Transverse colon (tissue), 4 donors: ENCODE data around the gene PLXNC1. TPM values are rescaled to one million over a fixed set of nuclear protein-coding genes. Genes with fewer than 3 reads are reported as not detected.

Source experiments
- DNase-seq: peaks from one replicate; pipeline ENCODE4 v3.0.0-alpha.2; 2019
- H3K27ac ChIP-seq, 4 donors: fragments of 200-600 bp; sonication (generic); 2 replicates each; pipeline ENCODE4 v1.5.1; 2016 to 2018; ENCODE audit warnings: inconsistent platforms in 4 of 4
- H3K27me3 ChIP-seq: fragments of 200-600 bp; sonication (generic); 2 replicates; pipeline ENCODE4 v1.5.1; 2017; ENCODE audit warnings: inconsistent platforms
- H3K36me3 ChIP-seq, 4 donors: fragments of 200-600 bp; sonication (generic); 2 replicates each; pipeline ENCODE4 v1.5.1; 2017 to 2019; ENCODE audit warnings: inconsistent platforms in 4 of 4
- H3K4me1 ChIP-seq, 4 donors: fragments of 200-600 bp; sonication (generic); 2 replicates each; pipeline ENCODE4 v1.5.1; 2017 to 2020; ENCODE audit warnings: inconsistent platforms in 4 of 4
- H3K4me3 ChIP-seq, 4 donors: fragments of 200-600 bp; sonication (generic); 1 replicate in 1 of 4; 2 replicates in 3 of 4; pipeline versions ENCODE4 v1.5.1 to v1.6.1; 2017 to 2019; ENCODE audit warnings: inconsistent platforms in 4 of 4
- H3K9me3 ChIP-seq, 2 donors: fragments of 200-600 bp; sonication (generic); 2 replicates each; pipeline ENCODE4 v1.5.1; 2017 to 2019; ENCODE audit warnings: inconsistent platforms in 2 of 2
- EP300 ChIP-seq: sonication (generic); formaldehyde crosslinking; IDR thresholded peaks from one replicate; pipeline ENCODE4 v1.6.1; 2017; ENCODE audit warnings: antibody characterized with exemption, low read depth
- POLR2A ChIP-seq: fragments of 450-650 bp; IDR thresholded peaks from one replicate; pipeline ENCODE4 v1.6.1; 2016; ENCODE audit warnings: antibody characterized with exemption, mild to moderate bottlenecking, moderate library complexity
- POLR2AphosphoS5 ChIP-seq, 3 donors: sonication (generic); formaldehyde crosslinking; IDR thresholded peaks; one replicate each; pipeline ENCODE4 v1.6.1; 2016; ENCODE audit warnings: antibody characterized with exemption in 3 of 3
- WGBS, 2 donors: methylation state at CpG; one replicate each; pipeline ENCODE4 v1.1.5; 2018; ENCODE audit warnings: low coverage in 1 of 2; 5-methylcytosine and 5-hydroxymethylcytosine counted together
- in situ Hi-C, 4 donors: fragments of 200-750 bp; cut with MboI; loops; one replicate each; pipeline versions ENCODE4 v1.15.0 to v1.15.1; 2017; ENCODE audit warnings: low sequenced_read_pairs in 3 of 4, low pct_ligation_motif_present in 1 of 4, low pct_unique_long_range_greater_than_20kb in 1 of 4
- intact Hi-C: fragments of 100-400 bp; cut with DNase I; formaldehyde crosslinking; loops from one replicate; pipeline ENCODE4 v1.15.1; 2023; ENCODE audit warnings: low total_unique reads
- total RNA-seq, 4 donors: library from RNA; depleted of rRNA; stranded (reverse); fragments of >200 nt; gene quantifications; one replicate each; pipeline ENCODE4 v1.1.0, GENCODE V29; 2016
- TF ChIP-seq, protein P1 (sequence below), 5 experiments: fragments of 200-600 bp in 3 of 5; fragments of 450-650 bp in 2 of 5; sonication (generic) in 3 of 5; IDR thresholded peaks; 1 replicate in 2 of 5; 2 replicates in 3 of 5; pipeline ENCODE4 v1.5.1; 2016 to 2017; ENCODE audit warnings: antibody characterized with exemption in 5 of 5, inconsistent platforms in 3 of 5, mild to moderate bottlenecking in 2 of 5, moderate library complexity in 1 of 5

Gene PLXNC1
- total RNA-seq, 4 donors from 2014 or later, result 3.3 to 12.7 (median 6.8) TPM

DNA sequence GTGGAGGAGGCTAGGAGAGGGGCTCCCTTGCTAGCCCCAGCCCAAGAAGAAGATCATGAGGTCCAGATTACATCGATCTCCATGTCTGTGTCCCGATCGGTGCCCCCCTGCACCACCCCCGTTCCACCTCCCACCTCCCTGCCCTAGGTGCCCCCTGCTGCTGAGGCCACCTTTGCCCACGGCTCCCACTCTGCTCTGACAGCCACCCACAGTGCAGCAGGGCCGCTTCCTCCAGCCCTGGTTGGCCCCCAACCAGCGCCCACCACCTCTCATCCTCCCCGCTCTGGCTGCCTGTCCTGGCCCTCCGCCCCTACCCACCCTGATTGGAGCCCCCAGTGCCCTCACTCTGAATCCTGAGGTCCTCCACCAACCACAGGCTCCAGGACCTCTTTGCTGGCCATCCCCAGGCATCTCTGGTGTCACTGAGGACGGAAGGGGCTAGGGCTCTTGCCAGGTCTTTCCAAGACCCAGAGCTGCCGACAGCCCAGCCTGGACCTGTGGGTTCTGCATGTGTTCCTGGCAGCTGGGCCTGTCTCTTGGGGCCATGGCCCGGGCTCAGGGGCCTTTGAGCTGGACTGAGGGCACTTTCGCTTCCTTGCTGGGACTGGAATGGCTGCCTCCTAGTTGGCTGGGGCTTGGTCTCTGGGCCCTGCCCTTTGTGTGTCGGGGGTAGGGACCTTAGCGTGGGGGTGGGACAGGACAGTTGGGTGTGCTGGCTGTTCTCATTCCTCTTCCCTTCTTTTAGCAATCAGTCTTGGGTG is 7.2 kb upstream of the PLXNC1 start:
- WGBS, 2 donors, result 80 to 87% methylated on average over 4 to 14 of the region's 15 CpGs
- H3K9me3 ChIP-seq, result no peaks in the 10 kb centered on the region
- TF ChIP-seq, protein P1, sequence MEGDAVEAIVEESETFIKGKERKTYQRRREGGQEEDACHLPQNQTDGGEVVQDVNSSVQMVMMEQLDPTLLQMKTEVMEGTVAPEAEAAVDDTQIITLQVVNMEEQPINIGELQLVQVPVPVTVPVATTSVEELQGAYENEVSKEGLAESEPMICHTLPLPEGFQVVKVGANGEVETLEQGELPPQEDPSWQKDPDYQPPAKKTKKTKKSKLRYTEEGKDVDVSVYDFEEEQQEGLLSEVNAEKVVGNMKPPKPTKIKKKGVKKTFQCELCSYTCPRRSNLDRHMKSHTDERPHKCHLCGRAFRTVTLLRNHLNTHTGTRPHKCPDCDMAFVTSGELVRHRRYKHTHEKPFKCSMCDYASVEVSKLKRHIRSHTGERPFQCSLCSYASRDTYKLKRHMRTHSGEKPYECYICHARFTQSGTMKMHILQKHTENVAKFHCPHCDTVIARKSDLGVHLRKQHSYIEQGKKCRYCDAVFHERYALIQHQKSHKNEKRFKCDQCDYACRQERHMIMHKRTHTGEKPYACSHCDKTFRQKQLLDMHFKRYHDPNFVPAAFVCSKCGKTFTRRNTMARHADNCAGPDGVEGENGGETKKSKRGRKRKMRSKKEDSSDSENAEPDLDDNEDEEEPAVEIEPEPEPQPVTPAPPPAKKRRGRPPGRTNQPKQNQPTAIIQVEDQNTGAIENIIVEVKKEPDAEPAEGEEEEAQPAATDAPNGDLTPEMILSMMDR (IDR thresholded peaks at IDR 0.05), result no peak
- no peak for TF ChIP-seq EP300
- TF ChIP-seq POLR2A, result no peak
- no peak for TF ChIP-seq POLR2AphosphoS5 (IDR thresholded peaks at IDR 0.05)

DNA sequence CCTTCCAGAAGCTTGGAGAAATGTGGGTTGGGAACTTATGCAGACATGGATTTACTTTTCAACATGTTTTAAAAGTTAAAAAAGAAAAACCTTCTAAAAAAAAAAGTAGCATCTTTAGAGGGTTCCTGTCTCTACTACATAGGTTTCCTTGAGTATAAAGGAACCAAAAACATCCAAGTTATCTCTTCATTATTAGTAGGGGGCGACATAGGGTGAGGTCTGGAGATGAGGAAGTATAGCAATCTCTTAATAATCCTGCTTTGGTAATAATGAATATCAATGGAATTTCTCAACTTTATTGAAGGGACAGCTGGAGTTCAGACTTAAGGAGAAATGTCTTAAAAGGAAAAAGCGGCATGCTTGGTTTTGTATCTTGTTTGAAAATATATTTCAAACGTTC is 6.5 kb upstream of the PLXNC1 start:
- in situ Hi-C loops, result loop anchor here in 2 of 4 donors (25.0 kb wide), 1 partner anchor 295 kb away; no protein-coding TSS in a partner anchor
- intact Hi-C loops, result loop anchor here (10.0 kb wide), 1 partner anchor 293 kb away; no protein-coding TSS in a partner anchor
- WGBS, 2 donors, result 81 to 93% methylated on average over 3 of the region's 3 CpGs
- no peaks in the 10 kb centered on the region for H3K4me1 ChIP-seq
- no peak overlapping the region for H3K27ac ChIP-seq
- H3K36me3 ChIP-seq, result no peaks in the 10 kb centered on the region
- H3K9me3 ChIP-seq, result no peaks in the 10 kb centered on the region
- DNase-seq, result no peak
- TF ChIP-seq POLR2AphosphoS5 (IDR thresholded peaks at IDR 0.05) (no peak), EP300 (no peak), POLR2A (no peak)
- TF ChIP-seq, protein P1 (IDR thresholded peaks at IDR 0.05), result no peak
- peaks cover 15% of the 10 kb centered on the region for H3K27me3 ChIP-seq
- H3K4me3 ChIP-seq, result no peak overlapping the region

More for the DNA sequence above, 7.2 kb upstream of the PLXNC1 start:
- H3K27me3 ChIP-seq, result peaks cover 13% of the 10 kb centered on the region
- no peaks in the 10 kb centered on the region for H3K36me3 ChIP-seq
- intact Hi-C loops (loop anchor here (10.0 kb wide), 1 partner anchor 294 kb away; no protein-coding TSS in a partner anchor), in situ Hi-C loops (loop anchor here in 2 of 4 donors (25.0 kb wide), 1 partner anchor 296 kb away; no protein-coding TSS in a partner anchor)
- H3K27ac ChIP-seq, result no peak overlapping the region
- H3K4me3 ChIP-seq, result no peak overlapping the region
- no peaks in the 10 kb centered on the region for H3K4me1 ChIP-seq
- DNase-seq, result no peak

DNA sequence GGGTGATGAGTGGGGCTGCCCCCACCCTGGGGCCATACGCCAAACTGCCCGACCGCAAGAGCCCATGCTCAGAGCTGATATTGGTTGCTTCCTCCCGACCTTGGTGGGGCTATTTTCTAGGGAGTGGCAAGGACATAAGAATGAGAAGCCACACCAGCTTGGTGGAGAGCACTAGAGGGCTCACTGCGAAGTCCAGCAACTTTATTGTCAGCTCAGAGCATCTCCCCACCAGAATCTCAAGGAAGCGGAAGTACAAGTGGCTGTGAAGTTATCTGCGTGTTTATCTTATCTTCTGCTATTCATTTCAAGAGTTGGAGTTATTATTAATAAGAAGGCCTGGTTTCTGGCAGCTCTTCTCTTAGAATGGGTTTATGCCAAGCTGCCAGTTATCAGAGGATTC is 4.9 kb upstream of the PLXNC1 start:
- intact Hi-C loops (loop anchor here (10.0 kb wide), 1 partner anchor 291 kb away; no protein-coding TSS in a partner anchor), in situ Hi-C loops (loop anchor here in 2 of 4 donors (25.0 kb wide), 1 partner anchor 294 kb away; no protein-coding TSS in a partner anchor)
- WGBS, 2 donors, result 60 to 85% methylated on average over 4 to 7 of the region's 7 CpGs
- no peak for TF ChIP-seq POLR2A
- no peak for TF ChIP-seq EP300
- no peak for TF ChIP-seq POLR2AphosphoS5 (IDR thresholded peaks at IDR 0.05)
- TF ChIP-seq, protein P1 (IDR thresholded peaks at IDR 0.05), result no peak
- Histone ChIP-seq H3K4me1 (peaks cover 0 to 9% (median 6%) of the 10 kb centered on the region in 4 donors), H3K4me3 (no peak overlapping the region), H3K27me3 (peaks cover 31% of the 10 kb centered on the region), H3K27ac (no peak overlapping the region), H3K36me3 (no peaks in the 10 kb centered on the region), H3K9me3 (no peaks in the 10 kb centered on the region)
- no peak for DNase-seq

DNA sequence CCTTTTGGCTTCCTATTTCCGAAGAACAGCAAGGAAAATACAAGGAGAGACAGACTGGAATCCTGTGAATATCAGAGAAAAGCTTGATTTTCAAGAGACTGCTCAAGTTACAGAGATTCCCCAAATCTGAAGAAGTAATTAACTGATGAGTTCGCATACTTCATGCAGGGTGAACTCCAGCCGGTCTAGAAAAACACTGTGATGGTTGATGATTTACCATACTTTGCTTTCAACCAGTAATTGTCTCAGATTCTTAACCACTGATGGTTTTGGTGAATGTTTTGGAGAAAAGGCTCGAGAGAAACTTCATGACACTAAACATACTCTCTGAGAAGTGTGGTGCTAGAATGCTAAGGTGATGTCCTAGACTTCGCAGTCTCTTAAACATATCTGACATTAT is 4.4 kb upstream of the PLXNC1 start:
- in situ Hi-C loops, result loop anchor here in 2 of 4 donors (25.0 kb wide), 1 partner anchor 293 kb away; no protein-coding TSS in a partner anchor
- H3K9me3 ChIP-seq, result no peaks in the 10 kb centered on the region
- intact Hi-C loops, result loop anchor here (10.0 kb wide), 1 partner anchor 291 kb away; no protein-coding TSS in a partner anchor
- H3K27ac ChIP-seq, result no peak overlapping the region
- H3K4me1 ChIP-seq, result peaks cover 0 to 10% (median 7%) of the 10 kb centered on the region in 4 donors
- H3K4me3 ChIP-seq, result no peak overlapping the region
- no peaks in the 10 kb centered on the region for H3K36me3 ChIP-seq
- H3K27me3 ChIP-seq, result peaks cover 33% of the 10 kb centered on the region
- WGBS, 2 donors, result 80 to 85% methylated on average over 1 to 5 of the region's 5 CpGs
- TF ChIP-seq POLR2A, result no peak
- TF ChIP-seq, protein P1 (IDR thresholded peaks at IDR 0.05), result no peak
- no peak for TF ChIP-seq POLR2AphosphoS5 (IDR thresholded peaks at IDR 0.05)
- no peak for TF ChIP-seq EP300
- DNase-seq, result no peak
